ENCODE results near the gene TRPT1. TPM values are rescaled to one million over a fixed set of nuclear protein-coding genes. Genes with fewer than 3 reads are reported as not detected.

Gene TRPT1
- total and polyA plus RNA-seq, 9 of the 15 experiments (the other 6 are each of a cell fraction or from before 2014, with no cell fraction given) = 4.6 to 41.7 (median 23.1) TPM

- TF ChIP-seq CHD7 (IDR thresholded peaks at IDR 0.05; ENCODE audit: low read depth, low read length) = no peak
- TF ChIP-seq PURB (CRISPR knock-in tag; IDR thresholded peaks at IDR 0.05; ENCODE audit: low read depth) = no peak
- no peak for TF ChIP-seq ZNF79 (CRISPR knock-in tag; IDR thresholded peaks at IDR 0.05; ENCODE audit: low read depth)
- no peak for TF ChIP-seq GATA2 (CRISPR knock-in tag; IDR thresholded peaks at IDR 0.05)
- 0 out of 4 replicates have a peak, but pooled peaks of 1 of the 2 experiments have one; percentile 40 for TF ChIP-seq NONO (IDR thresholded peaks at IDR 0.05; ENCODE audit: low read depth in 2 of 2, low read length in 1 of 2)
- TF ChIP-seq SUPT5H (IDR thresholded peaks at IDR 0.05) = peak; percentile 67
- no peak for TF ChIP-seq ZNF766 (CRISPR knock-in tag; conservative IDR thresholded peaks at IDR 0.05)
- peak; percentile 56; the same call in 1 of the 2 replicates for TF ChIP-seq PHF21A (IDR thresholded peaks at IDR 0.05; ENCODE audit: borderline replicate concordance, low read depth)
- TF ChIP-seq, protein P1, sequence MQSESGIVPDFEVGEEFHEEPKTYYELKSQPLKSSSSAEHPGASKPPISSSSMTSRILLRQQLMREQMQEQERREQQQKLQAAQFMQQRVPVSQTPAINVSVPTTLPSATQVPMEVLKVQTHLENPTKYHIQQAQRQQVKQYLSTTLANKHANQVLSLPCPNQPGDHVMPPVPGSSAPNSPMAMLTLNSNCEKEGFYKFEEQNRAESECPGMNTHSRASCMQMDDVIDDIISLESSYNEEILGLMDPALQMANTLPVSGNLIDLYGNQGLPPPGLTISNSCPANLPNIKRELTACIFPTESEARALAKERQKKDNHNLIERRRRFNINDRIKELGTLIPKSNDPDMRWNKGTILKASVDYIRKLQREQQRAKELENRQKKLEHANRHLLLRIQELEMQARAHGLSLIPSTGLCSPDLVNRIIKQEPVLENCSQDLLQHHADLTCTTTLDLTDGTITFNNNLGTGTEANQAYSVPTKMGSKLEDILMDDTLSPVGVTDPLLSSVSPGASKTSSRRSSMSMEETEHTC (IDR thresholded peaks at IDR 0.05) = peak; percentile 39; the same call in 1 of the 2 replicates
- no peak for TF ChIP-seq FOXK1 (CRISPR knock-in tag; IDR thresholded peaks at IDR 0.05; ENCODE audit: borderline replicate concordance)
- TF ChIP-seq XRCC4 (IDR thresholded peaks at IDR 0.05; ENCODE audit: extremely low read depth, insufficient read depth, insufficient read length) = no peak
- no peak for TF ChIP-seq THRAP3 (IDR thresholded peaks at IDR 0.05; ENCODE audit: borderline replicate concordance)
- TF ChIP-seq HNRNPLL (IDR thresholded peaks at IDR 0.05; ENCODE audit: low read depth, low read length, poor library complexity, severe bottlenecking) = no peak
- TF ChIP-seq TCF7 (IDR thresholded peaks at IDR 0.05; ENCODE audit: borderline replicate concordance) = no peak
These were observed 44.2 kb downstream of the TRPT1 start (continued) for GRCh38 chr11:64181506-64182411.
